K562 (cell line): Measurements from ENCODE around the gene ZC3H7B. TPM values are rescaled to one million over a fixed set of nuclear protein-coding genes. Genes with fewer than 3 reads are reported as not detected.

Experiments used
- ATAC-seq: fragments of 200-7000 bp; cut with Tn5 transposase; 3 replicates; pipeline ENCODE4 v1.9.1; 2020; ENCODE audit warnings: moderate library complexity
- BruUV-seq: library from RNA; stranded (reverse); fragments of 400-500 nt; replicated peaks from 2 replicates; lab custom pipeline; 2021; lab: Mats Ljungman, UMichigan
- CTCF ChIA-PET: fragments of 300-600 bp; formaldehyde crosslinking; extraction: SDS; loops from one replicate; lab custom pipeline; 2021; ENCODE audit warnings: low intra/inter-chr PET ratio; lab: Yijun Ruan, JAX
- POLR2A ChIA-PET: fragments of 300-600, 350-650 bp; sonication (Branson Sonifier 250); formaldehyde crosslinking; extraction: SDS; loops from one replicate; lab custom pipeline; 2021; ENCODE audit warnings: antibody characterized with exemption, inconsistent platforms; lab: Yijun Ruan, JAX
- DNase-seq, 4 experiments: peaks; one replicate each; pipeline versions ENCODE4 v3.0.0 to v3.0.0-alpha.2; 2011 to 2018; ENCODE audit warnings: low spot score in 3 of 4, mixed read lengths in 3 of 4; ENCODE audit errors: extremely low read depth in 1 of 4
- FAIRE-seq: peaks from 2 replicates; lab custom pipeline; 2011; peaks lifted over from hg19 to GRCh38; lab: Jason Lieb, UNC
- H2AFZ ChIP-seq: 2 replicates; pipeline ENCODE4 v1.6.0; 2011; ENCODE audit warnings: low read depth, low read length, control low read depth, inconsistent platforms
- H3K27ac ChIP-seq: fragments of 200-600 bp; 3 replicates; pipeline ENCODE4 v1.8.0; 2011; ENCODE audit warnings: low read depth, mild to moderate bottlenecking, control low read depth, inconsistent platforms, low read length, moderate library complexity, mixed read lengths; ENCODE audit errors: extremely low read depth
- H3K27me3 ChIP-seq, 2 experiments: fragments of 300-600 bp in 1 of 2; 2 replicates in 1 of 2; 3 replicates in 1 of 2; pipeline versions ENCODE4 v1.6.0 to v1.8.0; 2011; ENCODE audit warnings: inconsistent platforms in 2 of 2, low read length in 2 of 2, mild to moderate bottlenecking in 1 of 2, mixed read lengths in 1 of 2, moderate library complexity in 1 of 2; ENCODE audit not compliant: control insufficient read depth in 2 of 2, insufficient read depth in 2 of 2
- H3K36me3 ChIP-seq: fragments of 300-600 bp; 3 replicates; pipeline ENCODE4 v1.8.0; 2011; ENCODE audit warnings: mild to moderate bottlenecking, low read length, inconsistent platforms; ENCODE audit not compliant: control insufficient read depth, insufficient read depth
- H3K4me1 ChIP-seq, 2 experiments: fragments of 200-600 bp in 1 of 2; replicated peaks in 1 of 2; 2 replicates in 1 of 2; 3 replicates in 1 of 2; pipeline versions ENCODE4 v1.5.1 to v1.8.0; 2011; ENCODE audit warnings: inconsistent platforms in 2 of 2, low read length in 2 of 2, mild to moderate bottlenecking in 1 of 2, mixed read lengths in 1 of 2, moderate library complexity in 1 of 2; ENCODE audit not compliant: control insufficient read depth in 2 of 2, insufficient read depth in 2 of 2
- H3K4me2 ChIP-seq: 2 replicates; pipeline ENCODE4 v1.6.1; 2011; ENCODE audit warnings: low read length, control low read depth, inconsistent platforms, mixed read lengths; ENCODE audit not compliant: insufficient read depth
- H3K4me3 ChIP-seq: fragments of 200-600 bp; sonication (generic), shearing (Covaris generic); 2 replicates; pipeline ENCODE4 v1.5.1; 2016; ENCODE audit warnings: control low read depth, inconsistent platforms
- H3K79me2 ChIP-seq: fragments of 200-600 bp; 3 replicates; pipeline ENCODE4 v1.8.0; 2011; ENCODE audit warnings: low read length, inconsistent platforms; ENCODE audit not compliant: control insufficient read depth, insufficient read depth
- H3K9ac ChIP-seq, 2 experiments: 2 replicates each; pipeline versions ENCODE4 v1.6.0 to v1.6.1; 2011; ENCODE audit warnings: low read depth in 2 of 2, low read length in 2 of 2, control low read depth in 1 of 2, inconsistent platforms in 1 of 2, mild to moderate bottlenecking in 1 of 2, mixed read lengths in 1 of 2; ENCODE audit not compliant: insufficient read depth in 1 of 2
- H3K9me1 ChIP-seq: one replicate; pipeline ENCODE4 v1.6.0; 2011; ENCODE audit warnings: inconsistent platforms, mild to moderate bottlenecking, low read length, moderate library complexity; ENCODE audit not compliant: control insufficient read depth, insufficient read depth
- H3K9me3 ChIP-seq: replicated peaks from 2 replicates; pipeline ENCODE4 v1.5.1; 2011; ENCODE audit warnings: low read depth, low read length, inconsistent platforms; ENCODE audit not compliant: control insufficient read depth, insufficient read depth
- H4K20me1 ChIP-seq: replicated peaks from 2 replicates; pipeline ENCODE4 v1.6.1; 2011; ENCODE audit warnings: low read length, inconsistent platforms, mixed read lengths; ENCODE audit not compliant: control insufficient read depth, insufficient read depth
- ARNT ChIP-seq, 2 experiments: fragments of 450-650 bp; IDR thresholded peaks; 2 replicates each; pipeline ENCODE4 v1.6.1; 2016; ENCODE audit warnings: mild to moderate bottlenecking in 1 of 2
- BCOR ChIP-seq: fragments of 450-650 bp; IDR thresholded peaks from 2 replicates; pipeline ENCODE4 v1.6.1; 2016
- COPS2 ChIP-seq: fragments of 450-650 bp; conservative IDR thresholded peaks from 2 replicates; pipeline ENCODE4 v1.6.1; 2016; ENCODE audit warnings: mild to moderate bottlenecking, moderate library complexity
- CREB1 ChIP-seq, 2 experiments: sonication (generic) in 1 of 2; formaldehyde crosslinking in 1 of 2; IDR thresholded peaks; 2 replicates each; pipeline versions ENCODE4 v1.6.1 to v1.8.0; 2012 to 2022; ENCODE audit warnings: inconsistent platforms in 1 of 2, mild to moderate bottlenecking in 1 of 2, missing genetic modification reagents in 1 of 2, moderate library complexity in 1 of 2
- E2F6 ChIP-seq, 2 experiments: IDR thresholded peaks; 2 replicates each; pipeline ENCODE4 v1.6.1; 2011; ENCODE audit warnings: borderline replicate concordance in 1 of 2, control low read depth in 1 of 2, low read depth in 1 of 2, low read length in 1 of 2, mild to moderate bottlenecking in 1 of 2, mixed read lengths in 1 of 2, moderate library complexity in 1 of 2; ENCODE audit not compliant: insufficient read depth in 1 of 2, insufficient read length in 1 of 2, poor library complexity in 1 of 2, severe bottlenecking in 1 of 2; ENCODE audit errors: extremely low read depth in 1 of 2
- HLTF ChIP-seq: fragments of 450-650 bp; IDR thresholded peaks from 2 replicates; pipeline ENCODE4 v1.6.1; 2016
- RBM25 ChIP-seq: fragments of 200-400 bp; formaldehyde crosslinking; IDR thresholded peaks from 2 replicates; pipeline ENCODE4 v1.6.1; 2018; ENCODE audit warnings: low read length, low read depth, moderate library complexity; ENCODE audit not compliant: severe bottlenecking
- ZBTB33 ChIP-seq: sonication (generic); formaldehyde crosslinking; IDR thresholded peaks from 2 replicates; pipeline ENCODE4 v1.8.1; 2023; ENCODE audit warnings: mild to moderate bottlenecking, missing genetic modification reagents
- ZNF431 ChIP-seq: sonication (generic); formaldehyde crosslinking; IDR thresholded peaks from 2 replicates; pipeline ENCODE4 v1.8.0; 2022; ENCODE audit warnings: mild to moderate bottlenecking, missing genetic modification reagents
- ZNF561 ChIP-seq: fragments of 450-650 bp; formaldehyde crosslinking; conservative IDR thresholded peaks from 2 replicates; pipeline ENCODE4 v1.4.0; 2020; ENCODE audit warnings: mild to moderate bottlenecking, moderate library complexity
- WGBS: fragments of 100-300 bp; shearing (Covaris generic); methylation state at CpG from one replicate; pipeline ENCODE4 v1.1.6; 2016; ENCODE audit warnings: low coverage, mixed read lengths; ENCODE audit not compliant: insufficient coverage; ENCODE audit errors: missing lambda C conversion rate; 5-methylcytosine and 5-hydroxymethylcytosine counted together
- in situ Hi-C: fragments of 300-500 bp; cut with MboI; formaldehyde crosslinking; loops from 4 replicates; pipeline ENCODE4 v1.15.0; 2018; ENCODE audit warnings: inconsistent platforms, mixed read lengths
- intact Hi-C: fragments of 100-400 bp; cut with micrococcal nuclease; formaldehyde crosslinking; loops from 2 replicates; pipeline ENCODE4 v1.14.2; 2022
- polyA plus RNA-seq, 8 experiments: library from polyadenylated mRNA; depleted of rRNA in 4 of 8; stranded (reverse) in 5 of 8; unstranded in 3 of 8; fragments of >200 nt; fragmentation: Nextera tagmentation in 2 of 8; fragmentation: Illumina TruSeq in 1 of 8; extraction: Ambion mirVana in 2 of 8; extraction: Trizol in 1 of 8; gene quantifications; 2 replicates each; pipeline versions ENCODE4 v1.2.1 to v1.2.3, GENCODE V29; 2011 to 2014; ENCODE audit warnings: inconsistent platforms in 1 of 8, missing spikeins in 1 of 8
- total RNA-seq, 7 experiments: library from RNA; depleted of rRNA in 6 of 7; stranded (reverse); fragments of >200 nt in 6 of 7; fragmentation: Illumina TruSeq in 2 of 7; extraction: Trizol in 2 of 7; gene quantifications; 2 replicates each; pipeline versions ENCODE4 v1.2.1 to v1.2.3, GENCODE V29; 2011 to 2021; ENCODE audit warnings: low replicate concordance in 1 of 7

Gene ZC3H7B
- total and polyA plus RNA-seq, 9 of the 15 experiments (the other 6 are each of a cell fraction or from before 2014, with no cell fraction given) = 0.07 to 49.8 (median 26.8) TPM

- BruUV-seq = no TSS peak
- Histone ChIP-seq H3K9ac (no peak overlapping the region), H3K4me2 (no peak overlapping the region), H3K27ac (no peak overlapping the region), H3K9me1 (no peaks in the 10 kb centered on the region), H4K20me1 (no peaks in the 10 kb centered on the region), H3K27me3 (no peaks in the 10 kb centered on the region), H2AFZ (no peak overlapping the region), H3K4me3 (no peak overlapping the region), H3K79me2 (peaks cover 3% of the 10 kb centered on the region; the same call in 2 of the 3 replicates), H3K36me3 (no peaks in the 10 kb centered on the region), H3K4me1 (peaks cover 5 to 10% of the 10 kb centered on the region in 2 experiments; a peak in 4 of 5 replicates), H3K9me3 (no peaks in the 10 kb centered on the region)
- FAIRE-seq (no peak), ATAC-seq (no peak), DNase-seq (no peak)
- in situ Hi-C loops = no loop called here
- WGBS = 39% methylated on average over 3 of the region's 3 CpGs
- intact Hi-C loops = no loop called here
- TF ChIP-seq COPS2 = no peak
- TF ChIP-seq ZNF561 (CRISPR knock-in tag) = no peak
- TF ChIP-seq ARNT (IDR thresholded peaks at IDR 0.05) = no peak
- TF ChIP-seq CREB1 (IDR thresholded peaks at IDR 0.05) = no peak
- no peak for TF ChIP-seq CREB1 (CRISPR knock-in tag; IDR thresholded peaks at IDR 0.05)
- TF ChIP-seq E2F6 (IDR thresholded peaks at IDR 0.05; ENCODE audit: borderline replicate concordance in 1 of 2, extremely low read depth in 1 of 2, insufficient read depth in 1 of 2, insufficient read length in 1 of 2, low read depth in 1 of 2, low read length in 1 of 2, poor library complexity in 1 of 2, severe bottlenecking in 1 of 2) = no peak
- no peak for TF ChIP-seq HLTF
- no peak for TF ChIP-seq ZNF431 (CRISPR knock-in tag)
- TF ChIP-seq ZBTB33 (CRISPR knock-in tag) = no peak
- peak; percentile 52 for TF ChIP-seq RBM25
- peak; percentile 34; the same call in 1 of the 2 replicates for TF ChIP-seq BCOR
- ChIA-PET POLR2A (interaction anchor here (2.1 kb wide), 1 partner anchor 119 kb away, joined by 4 read pairs; no protein-coding TSS in a partner anchor), CTCF (no interaction called here)
These were observed 106.1 kb downstream of the ZC3H7B start for GRCh38 chr22:41407433-41407832.
